Measurements from ENCODE around the gene DISP2. TPM values are rescaled to one million over a fixed set of nuclear protein-coding genes. Genes with fewer than 3 reads are reported as not detected.

Gene DISP2
- total and polyA plus RNA-seq, 9 of the 15 experiments (the other 6 are each of a cell fraction or from before 2014, with no cell fraction given), result 0.06 to 0.89 (median 0.15) TPM; not detected in 1

DNA sequence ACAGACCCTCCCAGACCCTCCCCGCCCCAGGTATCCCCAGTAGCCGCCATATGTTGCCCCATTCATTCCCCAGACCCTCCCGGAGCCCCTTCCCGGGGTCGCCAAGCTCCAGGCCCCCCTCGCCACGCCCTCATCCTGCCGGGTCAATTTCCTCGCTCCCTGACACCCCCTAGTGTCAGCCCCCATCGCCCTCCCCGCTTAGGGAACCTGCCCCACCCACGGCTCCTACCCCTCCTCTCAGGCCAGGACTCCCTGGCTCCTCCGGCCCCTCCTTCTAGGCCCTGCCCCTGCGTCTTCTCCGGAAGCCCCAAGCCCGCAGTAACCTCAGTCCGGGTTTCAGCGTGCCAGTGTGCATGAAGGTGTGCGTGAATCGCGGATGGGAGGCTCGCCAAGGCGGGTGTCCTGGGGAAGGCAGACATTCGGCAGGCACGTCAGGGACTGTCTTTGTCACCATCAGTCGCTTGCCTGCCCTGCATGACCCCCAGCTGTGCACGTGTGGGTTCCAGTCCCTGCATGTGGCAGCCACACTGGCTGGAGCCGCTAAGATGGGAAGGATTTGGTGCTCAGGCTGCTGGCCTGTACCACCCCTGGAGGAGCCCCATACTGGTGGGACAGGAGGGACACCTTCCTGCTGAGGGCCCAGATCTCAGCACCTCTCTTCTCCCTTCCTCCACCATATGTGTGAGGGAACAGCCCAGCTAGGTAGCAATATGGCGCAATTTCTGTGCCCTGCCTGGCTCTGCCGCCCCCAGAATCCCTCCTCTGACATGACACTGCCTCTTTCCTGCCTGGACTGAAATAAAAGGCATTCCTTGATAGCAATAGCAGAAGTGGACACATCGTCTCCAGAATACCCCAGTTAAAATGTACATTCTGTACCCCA, 693 bp downstream of the DISP2 start (continued):
- TF ChIP-seq, protein P1, sequence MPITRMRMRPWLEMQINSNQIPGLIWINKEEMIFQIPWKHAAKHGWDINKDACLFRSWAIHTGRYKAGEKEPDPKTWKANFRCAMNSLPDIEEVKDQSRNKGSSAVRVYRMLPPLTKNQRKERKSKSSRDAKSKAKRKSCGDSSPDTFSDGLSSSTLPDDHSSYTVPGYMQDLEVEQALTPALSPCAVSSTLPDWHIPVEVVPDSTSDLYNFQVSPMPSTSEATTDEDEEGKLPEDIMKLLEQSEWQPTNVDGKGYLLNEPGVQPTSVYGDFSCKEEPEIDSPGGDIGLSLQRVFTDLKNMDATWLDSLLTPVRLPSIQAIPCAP (CRISPR knock-in tag; IDR thresholded peaks at IDR 0.05; ENCODE audit: borderline replicate concordance), result no peak
- TF ChIP-seq ZFPM2 (CRISPR knock-in tag; IDR thresholded peaks at IDR 0.05) (no peak), SMAD1 (IDR thresholded peaks at IDR 0.05; ENCODE audit: low read depth, low read length, partially characterized antibody) (no peak), CBFB (CRISPR knock-in tag; IDR thresholded peaks at IDR 0.05) (no peak), ZC3H11A (IDR thresholded peaks at IDR 0.05; ENCODE audit: low read depth, low read length) (no peak), JUN (IDR thresholded peaks at IDR 0.05; ENCODE audit: borderline replicate concordance, low read depth, low read length) (no peak), JUN (CRISPR knock-in tag; IDR thresholded peaks at IDR 0.05; ENCODE audit: borderline replicate concordance) (no peak), ZBTB7A (IDR thresholded peaks at IDR 0.05; ENCODE audit: borderline replicate concordance, control insufficient read depth, low read depth, low read length) (peak; percentile 21; the same call in 1 of the 2 replicates), DNMT1 (IDR thresholded peaks at IDR 0.05) (no peak), EP400 (IDR thresholded peaks at IDR 0.05) (no peak), SUPT5H (IDR thresholded peaks at IDR 0.05) (no peak), KLF13 (tag; IDR thresholded peaks at IDR 0.05; ENCODE audit: borderline replicate concordance, low read depth) (no peak), MITF (IDR thresholded peaks at IDR 0.05) (no peak), CCNT2 (IDR thresholded peaks at IDR 0.05; ENCODE audit: borderline replicate concordance, extremely low read depth, insufficient read length, low read depth, low read length) (no peak)

Measured in K562 (cell line).